ENCODE measurements around the gene CCL26. TPM values are rescaled to one million over a fixed set of nuclear protein-coding genes. Genes with fewer than 3 reads are reported as not detected.
A peak's percentile ranks its signal among the peaks of the same experiment; 100 is the strongest.
"Not testable (repeated sequence)": the region's sequence is repeated elsewhere in the genome, so short reads cannot be mapped to it uniquely, and the experiment has no call there.

Gene CCL26
- total RNA-seq, 1 experiment from 2014 or later = not detected

GRCh38 chr7:75762350-75762917 is 9.6 kb downstream of the CCL26 start:
- no TSS peak for BruUV-seq (replicated peaks)

GRCh38 chr7:75761801-75762200 is 10.2 kb downstream of the CCL26 start:
- intact Hi-C loops (cut with micrococcal nuclease; ENCODE audit: unreplicated experiment) = loop anchor here (5.0 to 10.0 kb wide), 2 partner anchors 117 to 234 kb away; no protein-coding TSS in a partner anchor
- not testable (repeated sequence) for H3K79me2 ChIP-seq (ENCODE audit: low read depth); H3K4me1 ChIP-seq (replicated peaks; ENCODE audit: insufficient read depth); H3K9me2 ChIP-seq (ENCODE audit: insufficient read depth); DNase-seq; H3K4me3 ChIP-seq; H4K20me1 ChIP-seq (ENCODE audit: insufficient read depth); H3K27me3 ChIP-seq (ENCODE audit: insufficient read depth, low read depth); H3K9me3 ChIP-seq (ENCODE audit: insufficient read depth, low read depth); H3K36me3 ChIP-seq (ENCODE audit: low read depth); BruUV-seq (replicated peaks); H3K4me2 ChIP-seq; H2AFZ ChIP-seq; H3K27ac ChIP-seq; H3F3A ChIP-seq (ENCODE audit: insufficient read depth, low read depth)
- ChIA-PET POLR2A (ENCODE audit: unreplicated experiment) (interaction anchor here (1.2 kb wide), 1 partner anchor 233 kb away, joined by 5 read pairs; no protein-coding TSS in a partner anchor), CTCF (interaction anchor here (0.7 to 1.2 kb wide), 3 partner anchors 10 to 309 kb away, joined by 3 to 4 read pairs (median 3); partner anchors contain the start of gene CCL26)

More at GRCh38 chr7:75762350-75762917, 9.6 kb downstream of the CCL26 start:
- no peaks in the 10 kb centered on the region for H3K79me2 ChIP-seq (ENCODE audit: low read depth)
- H3K27me3 ChIP-seq (ENCODE audit: insufficient read depth, low read depth) = no peaks in the 10 kb centered on the region
- no peaks in the 10 kb centered on the region for H3K9me2 ChIP-seq (ENCODE audit: insufficient read depth)
- no peak overlapping the region for H3K4me2 ChIP-seq
- no peaks in the 10 kb centered on the region for H3F3A ChIP-seq (ENCODE audit: insufficient read depth, low read depth)
- no peak overlapping the region for H3K4me3 ChIP-seq
- H3K36me3 ChIP-seq (ENCODE audit: low read depth) = no peaks in the 10 kb centered on the region
- TF ChIP-seq CTCF (conservative IDR thresholded peaks at IDR 0.05) (peak; percentile 84), EZH2 (IDR thresholded peaks at IDR 0.05; ENCODE audit: low read depth) (no peak)
- H3K9me3 ChIP-seq (ENCODE audit: insufficient read depth, low read depth) = no peaks in the 10 kb centered on the region
- DNase-seq = peak in 1 of 2 experiments; percentile 55
- ChIA-PET POLR2A (ENCODE audit: unreplicated experiment) (interaction anchor here (0.6 to 1.2 kb wide), 2 partner anchors 51 to 234 kb away, joined by 4 to 5 read pairs; partner anchors contain the start of gene CCL24), CTCF (interaction anchor here (0.5 to 1.2 kb wide), 6 partner anchors 9 to 310 kb away, joined by 3 to 4 read pairs (median 3); partner anchors contain the start of gene CCL26)
- H4K20me1 ChIP-seq (ENCODE audit: insufficient read depth) = no peaks in the 10 kb centered on the region
- H2AFZ ChIP-seq = no peak overlapping the region
- no peak overlapping the region for H3K27ac ChIP-seq
- intact Hi-C loops (cut with micrococcal nuclease; ENCODE audit: unreplicated experiment) = loop anchor here (5.0 to 10.0 kb wide), 2 partner anchors 118 to 235 kb away; no protein-coding TSS in a partner anchor
- no peaks in the 10 kb centered on the region for H3K4me1 ChIP-seq (replicated peaks; ENCODE audit: insufficient read depth)

- no peak for TF ChIP-seq CTCF (conservative IDR thresholded peaks at IDR 0.05)
- no peak for TF ChIP-seq EZH2 (IDR thresholded peaks at IDR 0.05; ENCODE audit: low read depth)
- H3K4me2 ChIP-seq = no peak overlapping the region
- no peak overlapping the region for H3K4me3 ChIP-seq
- H3K9me2 ChIP-seq (ENCODE audit: insufficient read depth) = no peaks in the 10 kb centered on the region
- POLR2A ChIA-PET (ENCODE audit: unreplicated experiment) = no interaction called here
- no peaks in the 10 kb centered on the region for H3F3A ChIP-seq (ENCODE audit: insufficient read depth, low read depth)
- H3K27me3 ChIP-seq (ENCODE audit: insufficient read depth, low read depth) = no peaks in the 10 kb centered on the region
- intact Hi-C loops (cut with micrococcal nuclease; ENCODE audit: unreplicated experiment) = no loop called here
- H3K27ac ChIP-seq = no peak overlapping the region
- no peak for DNase-seq
- H3K36me3 ChIP-seq (ENCODE audit: low read depth) = no peaks in the 10 kb centered on the region
- H3K4me1 ChIP-seq (replicated peaks; ENCODE audit: insufficient read depth) = no peaks in the 10 kb centered on the region
- H2AFZ ChIP-seq = no peak overlapping the region
- no TSS peak for BruUV-seq (replicated peaks)
- no peaks in the 10 kb centered on the region for H4K20me1 ChIP-seq (ENCODE audit: insufficient read depth)
- CTCF ChIA-PET = interaction anchor here (0.6 kb wide), 1 partner anchor 261 kb away, joined by 4 read pairs; no protein-coding TSS in a partner anchor
- no peaks in the 10 kb centered on the region for H3K9me3 ChIP-seq (ENCODE audit: insufficient read depth, low read depth)
- no peaks in the 10 kb centered on the region for H3K79me2 ChIP-seq (ENCODE audit: low read depth)
Measured at GRCh38 chr7:75758491-75758890, 13.5 kb downstream of the CCL26 start.
